Endothelial cell of umbilical vein (primary cell): ENCODE results near the gene VPS11.

Source experiments
- CTCF ChIP-seq, 2 donors: IDR thresholded peaks; 1 replicate in 1 of 2; 2 replicates in 1 of 2; pipeline ENCODE4 v1.5.1; 2011; ENCODE audit warnings: low read length in 2 of 2, mild to moderate bottlenecking in 2 of 2, moderate library complexity in 2 of 2, control low read depth in 1 of 2, inconsistent platforms in 1 of 2, low read depth in 1 of 2; ENCODE audit not compliant: insufficient read depth in 1 of 2; ENCODE audit errors: extremely low read depth in 1 of 2
- EZH2 ChIP-seq: IDR thresholded peaks from 2 replicates; pipeline ENCODE4 v1.6.1; 2012; ENCODE audit warnings: borderline replicate concordance, low read depth, mild to moderate bottlenecking, moderate library complexity, low read length, inconsistent platforms; ENCODE audit not compliant: severe bottlenecking
- FOS ChIP-seq: IDR thresholded peaks from 2 replicates; pipeline ENCODE4 v1.6.1; 2011; ENCODE audit warnings: mild to moderate bottlenecking, low read length, moderate library complexity, borderline replicate concordance; ENCODE audit not compliant: insufficient read depth
- GATA2 ChIP-seq: IDR thresholded peaks from 2 replicates; pipeline ENCODE4 v1.7.0; 2011; ENCODE audit warnings: low read depth, mild to moderate bottlenecking, moderate library complexity, mixed read lengths, low read length; ENCODE audit not compliant: insufficient read length, insufficient read depth
- JUN ChIP-seq: IDR thresholded peaks from 2 replicates; pipeline ENCODE4 v1.6.1; 2011; ENCODE audit warnings: borderline replicate concordance, low read depth; ENCODE audit not compliant: insufficient read length, insufficient read depth
- MAX ChIP-seq: IDR thresholded peaks from 2 replicates; pipeline ENCODE4 v1.6.1; 2011; ENCODE audit not compliant: insufficient read depth, insufficient read length
- MYC ChIP-seq: IDR thresholded peaks from one replicate; pipeline ENCODE4 v1.6.1; 2011; ENCODE audit warnings: mild to moderate bottlenecking, low read depth, low read length
- POLR2A ChIP-seq: IDR thresholded peaks from 2 replicates; pipeline ENCODE4 v1.6.1; 2012; ENCODE audit warnings: low read depth, mild to moderate bottlenecking, control low read depth, low read length
- POLR2AphosphoS5 ChIP-seq: IDR thresholded peaks from 2 replicates; pipeline ENCODE4 v1.6.1; 2012; ENCODE audit warnings: low read depth, mild to moderate bottlenecking, control low read depth, low read length, moderate library complexity; ENCODE audit not compliant: insufficient read depth

- peak in 1 of 2 donors; percentile 19 for TF ChIP-seq CTCF (IDR thresholded peaks at IDR 0.05; ENCODE audit: extremely low read depth in 1 of 2, insufficient read depth in 1 of 2, low read depth in 1 of 2, low read length in 2 of 2)
- no peak for TF ChIP-seq POLR2AphosphoS5
- TF ChIP-seq POLR2A, result no peak
- no peak for TF ChIP-seq GATA2
- no peak for TF ChIP-seq FOS
- no peak for TF ChIP-seq EZH2
- no peak for TF ChIP-seq MYC
- no peak for TF ChIP-seq MAX
- TF ChIP-seq JUN, result no peak
Observed at GRCh38 chr11:119100994-119101758, 33.6 kb downstream of the VPS11 start.
